ENCODE data around the gene SGMS2. TPM values are rescaled to one million over a fixed set of nuclear protein-coding genes. Genes with fewer than 3 reads are reported as not detected.

Gene SGMS2
- total RNA-seq, 1 experiment from 2014 or later: 0.72 TPM

GRCh38 chr4:107826421-107826980 lies 1.8 kb downstream of the SGMS2 start (continued):
- no peak for TF ChIP-seq ZNF281 (CRISPR knock-in tag; IDR thresholded peaks at IDR 0.05)
- TF ChIP-seq ZBTB21 (CRISPR knock-in tag; IDR thresholded peaks at IDR 0.05; ENCODE audit: borderline replicate concordance): no peak
- TF ChIP-seq E2F1 (CRISPR knock-in tag; IDR thresholded peaks at IDR 0.05): no peak
- no peak for TF ChIP-seq CBFB (CRISPR knock-in tag; IDR thresholded peaks at IDR 0.05; ENCODE audit: low read depth)
- TF ChIP-seq JAZF1 (CRISPR knock-in tag; IDR thresholded peaks at IDR 0.05): no peak
- no peak for TF ChIP-seq ZBTB43 (CRISPR knock-in tag; IDR thresholded peaks at IDR 0.05)
- no peak for TF ChIP-seq ERG (CRISPR knock-in tag; IDR thresholded peaks at IDR 0.05)
- no peak for TF ChIP-seq IRF1 (CRISPR knock-in tag; IDR thresholded peaks at IDR 0.05)

GRCh38 chr4:107828315-107829090 lies 3.8 kb downstream of the SGMS2 start:
- ChIA-PET CTCF (interaction anchor here (1.6 kb wide), 1 partner anchor 744 kb away, joined by 4 read pairs; no protein-coding TSS in a partner anchor), POLR2A (no interaction called here)
- no peak for ATAC-seq
- no peak for TF ChIP-seq CTCF (IDR thresholded peaks at IDR 0.05)
- no peak for TF ChIP-seq PRRX2 (CRISPR knock-in tag; IDR thresholded peaks at IDR 0.05)
- TF ChIP-seq NFATC4 (CRISPR knock-in tag; IDR thresholded peaks at IDR 0.05): no peak
- TF ChIP-seq FOXK1 (CRISPR knock-in tag; IDR thresholded peaks at IDR 0.05): no peak
- TF ChIP-seq NR3C1 (CRISPR knock-in tag; conservative IDR thresholded peaks at IDR 0.05; ENCODE audit: low read depth): no peak
- no peak for TF ChIP-seq SMAD3 (CRISPR knock-in tag; IDR thresholded peaks at IDR 0.05; ENCODE audit: borderline replicate concordance)
- no peak for TF ChIP-seq USF2 (CRISPR knock-in tag; IDR thresholded peaks at IDR 0.05)
- TF ChIP-seq FOXP4 (CRISPR knock-in tag; IDR thresholded peaks at IDR 0.05): no peak
- TF ChIP-seq NR2C2 (CRISPR knock-in tag; IDR thresholded peaks at IDR 0.05): no peak
- TF ChIP-seq ERG (CRISPR knock-in tag; IDR thresholded peaks at IDR 0.05): no peak
- TF ChIP-seq ZNF423 (CRISPR knock-in tag; IDR thresholded peaks at IDR 0.05): no peak
- H3K27ac Mint-ChIP-seq: no peak overlapping the region
- no peak for DNase-seq (ENCODE audit: low spot score)
- no peak overlapping the region for H3K4me3 Mint-ChIP-seq
- H3K9me3 Mint-ChIP-seq: peaks cover 2% of the 10 kb centered on the region
- H3K27me3 Mint-ChIP-seq (ENCODE audit: low read depth): peaks cover 84% of the 10 kb centered on the region
- H3K36me3 Mint-ChIP-seq: peaks cover 1% of the 10 kb centered on the region
- H3K4me1 Mint-ChIP-seq: peaks cover 35% of the 10 kb centered on the region
